IMR-90 (cell line): ENCODE data around the gene CD46. TPM values are rescaled to one million over a fixed set of nuclear protein-coding genes. Genes with fewer than 3 reads are reported as not detected.

Experiments used
- ATAC-seq: fragments of 200-7000 bp; cut with Tn5 transposase; 2 replicates; pipeline ENCODE4 v1.9.1; 2020; ENCODE audit warnings: low read depth, mild to moderate bottlenecking, moderate library complexity
- BruUV-seq: library from RNA; stranded (reverse); fragments of 400-500 nt; replicated peaks from 2 replicates; lab custom pipeline; 2021; lab: Mats Ljungman, UMichigan
- CTCF ChIA-PET: fragments of 300-600 bp; formaldehyde crosslinking; extraction: SDS; loops from one replicate; lab custom pipeline; 2021; ENCODE audit warnings: antibody characterized with exemption; lab: Yijun Ruan, JAX
- POLR2A ChIA-PET: fragments of 300-600 bp; sonication (Branson Sonifier 250); formaldehyde crosslinking; loops from one replicate; lab custom pipeline; 2022; ENCODE audit warnings: antibody characterized with exemption; ENCODE audit not compliant: unreplicated experiment; lab: Charles Lee
- DNase-seq: peaks from one replicate; pipeline ENCODE4 v3.0.0; 2013
- H2AFZ ChIP-seq: replicated peaks from 2 replicates; pipeline ENCODE3; 2013; ENCODE audit warnings: low read length, mild to moderate bottlenecking; ENCODE audit not compliant: poor library complexity
- H2AK5ac ChIP-seq: 2 replicates; pipeline ENCODE4 v1.6.1; 2013; ENCODE audit warnings: low read depth, low read length, inconsistent platforms
- H2AK9ac ChIP-seq: replicated peaks from 2 replicates; pipeline ENCODE3; 2013; ENCODE audit warnings: mild to moderate bottlenecking, low read depth, low read length, moderate library complexity; ENCODE audit not compliant: poor library complexity
- H2BK120ac ChIP-seq: 2 replicates; pipeline ENCODE4 v1.6.1; 2013; ENCODE audit warnings: low read depth, low read length, inconsistent platforms
- H2BK15ac ChIP-seq: 3 replicates; pipeline ENCODE4 v1.6.1; 2013; ENCODE audit warnings: low read depth, low read length, inconsistent platforms
- H2BK20ac ChIP-seq: 2 replicates; pipeline ENCODE4 v1.6.1; 2013; ENCODE audit warnings: low read depth, mild to moderate bottlenecking, inconsistent platforms, low read length, moderate library complexity
- H2BK5ac ChIP-seq: 2 replicates; pipeline ENCODE4 v1.6.1; 2013; ENCODE audit warnings: mild to moderate bottlenecking, low read depth, low read length, inconsistent platforms; ENCODE audit not compliant: poor library complexity, severe bottlenecking
- H3K14ac ChIP-seq: replicated peaks from 2 replicates; pipeline ENCODE4 v1.6.1; 2013; ENCODE audit warnings: low read depth, low read length, inconsistent platforms
- H3K18ac ChIP-seq: 2 replicates; pipeline ENCODE4 v1.6.1; 2013; ENCODE audit warnings: low read depth, low read length, control low read depth
- H3K23ac ChIP-seq: 2 replicates; pipeline ENCODE4 v1.6.1; 2013; ENCODE audit warnings: low read depth, low read length, inconsistent platforms
- H3K27ac ChIP-seq: 2 replicates; pipeline ENCODE4 v1.5.1; 2013; ENCODE audit warnings: mild to moderate bottlenecking, control low read depth, low read length; ENCODE audit not compliant: insufficient read depth
- H3K27me3 ChIP-seq: 2 replicates; pipeline ENCODE4 v1.6.1; 2013; ENCODE audit warnings: low read length; ENCODE audit not compliant: control insufficient read depth, insufficient read depth
- H3K36me3 ChIP-seq: 2 replicates; pipeline ENCODE4 v1.6.1; 2013; ENCODE audit warnings: low read length, mixed read lengths; ENCODE audit not compliant: control insufficient read depth, insufficient read depth
- H3K4ac ChIP-seq: 2 replicates; pipeline ENCODE4 v1.6.1; 2013; ENCODE audit warnings: low read depth, low read length, inconsistent platforms
- H3K4me1 ChIP-seq: 2 replicates; pipeline ENCODE4 v1.6.1; 2013; ENCODE audit warnings: low read length, mixed read lengths; ENCODE audit not compliant: control insufficient read depth, insufficient read depth
- H3K4me2 ChIP-seq: 2 replicates; pipeline ENCODE4 v1.6.1; 2013; ENCODE audit warnings: low read depth, mild to moderate bottlenecking, control low read depth, low read length, moderate library complexity
- H3K4me3 ChIP-seq: 2 replicates; pipeline ENCODE4 v1.5.1; 2013; ENCODE audit warnings: low read depth, mild to moderate bottlenecking, control low read depth, low read length, moderate library complexity; ENCODE audit not compliant: insufficient read depth
- H3K56ac ChIP-seq: 2 replicates; pipeline ENCODE4 v1.6.1; 2013; ENCODE audit warnings: low read length, inconsistent platforms; ENCODE audit not compliant: insufficient read depth; ENCODE audit errors: extremely low read depth
- H3K79me1 ChIP-seq, 2 experiments: 2 replicates each; pipeline ENCODE4 v1.6.1; 2013; ENCODE audit warnings: low read length in 2 of 2, inconsistent platforms in 1 of 2, low read depth in 1 of 2
- H3K9ac ChIP-seq: 2 replicates; pipeline ENCODE4 v1.6.1; 2013; ENCODE audit warnings: low read depth, low read length, control low read depth
- H3K9me1 ChIP-seq: 2 replicates; pipeline ENCODE4 v1.6.1; 2013; ENCODE audit warnings: low read length, inconsistent platforms; ENCODE audit not compliant: insufficient read depth
- H3K9me3 ChIP-seq: 2 replicates; pipeline ENCODE4 v1.6.1; 2013; ENCODE audit warnings: low read length; ENCODE audit not compliant: control insufficient read depth, insufficient read depth
- H4K20me1 ChIP-seq: 2 replicates; pipeline ENCODE4 v1.6.1; 2013; ENCODE audit warnings: low read length, inconsistent platforms; ENCODE audit not compliant: insufficient read depth
- H4K5ac ChIP-seq: 2 replicates; pipeline ENCODE4 v1.6.1; 2013; ENCODE audit warnings: mild to moderate bottlenecking, low read depth, low read length, control low read depth
- H4K8ac ChIP-seq, 2 experiments: 2 replicates each; pipeline ENCODE4 v1.6.1; 2013; ENCODE audit warnings: low read depth in 2 of 2, low read length in 2 of 2, control low read depth in 1 of 2, inconsistent platforms in 1 of 2
- H4K91ac ChIP-seq: 2 replicates; pipeline ENCODE4 v1.6.1; 2013; ENCODE audit warnings: low read depth, low read length, inconsistent platforms; ENCODE audit not compliant: insufficient read depth
- CHD1 ChIP-seq: IDR thresholded peaks from 2 replicates; pipeline ENCODE4 v1.6.1; 2012; ENCODE audit warnings: low read depth, low read length, improper control_type of control experiment
- CTCF ChIP-seq: conservative IDR thresholded peaks from 2 replicates; pipeline ENCODE4 v1.5.1; 2012; ENCODE audit warnings: mild to moderate bottlenecking, low read depth, low read length, improper control_type of control experiment
- MAZ ChIP-seq: IDR thresholded peaks from 2 replicates; pipeline ENCODE4 v1.6.1; 2012; ENCODE audit warnings: low read depth, mild to moderate bottlenecking, low read length, improper control_type of control experiment, moderate library complexity, borderline replicate concordance
- NFE2L2 ChIP-seq: fragments of 150-350 bp; IDR thresholded peaks from 2 replicates; pipeline ENCODE4 v1.6.1; 2016; ENCODE audit warnings: low read depth, mild to moderate bottlenecking, low read length
- RAD21 ChIP-seq: IDR thresholded peaks from 2 replicates; pipeline ENCODE4 v1.6.1; 2012; ENCODE audit warnings: low read length, improper control_type of control experiment
- RCOR1 ChIP-seq: IDR thresholded peaks from 2 replicates; pipeline ENCODE4 v1.6.1; 2012; ENCODE audit warnings: mild to moderate bottlenecking, low read length, improper control_type of control experiment; ENCODE audit not compliant: insufficient replicate concordance
- RFX5 ChIP-seq: IDR thresholded peaks from 2 replicates; pipeline ENCODE4 v1.8.0; 2012; ENCODE audit warnings: low read depth, mild to moderate bottlenecking, low read length, moderate library complexity
- SMC3 ChIP-seq: fragments of 150-350 bp; IDR thresholded peaks from 2 replicates; pipeline ENCODE4 v1.6.1; 2016; ENCODE audit warnings: low read depth, mild to moderate bottlenecking, antibody characterized with exemption, low read length, moderate library complexity
- USF2 ChIP-seq: fragments of 150-350 bp; IDR thresholded peaks from 2 replicates; pipeline ENCODE4 v1.6.1; 2017; ENCODE audit warnings: mild to moderate bottlenecking, antibody characterized with exemption, low read length, low read depth
- WGBS, 2 experiments: methylation state at CpG; one replicate each; pipeline versions ENCODE4 v1.1.5 to v1.1.7; 2013; ENCODE audit warnings: missing lambda C conversion rate in 2 of 2; ENCODE audit not compliant: insufficient read length in 1 of 2; ENCODE audit errors: extremely low coverage in 2 of 2; 5-methylcytosine and 5-hydroxymethylcytosine counted together
- dilution Hi-C: fragments of 300-500 bp; cut with HindIII; formaldehyde crosslinking; loops from one replicate; pipeline ENCODE4 v1.14.3; 2018; ENCODE audit warnings: low sequenced_read_pairs; ENCODE audit not compliant: unreplicated experiment
- in situ Hi-C: fragments of 300-500 bp; cut with MboI; formaldehyde crosslinking; loops from 3 replicates; pipeline ENCODE4 v1.14.3; 2019; ENCODE audit warnings: low sequenced_read_pairs, inconsistent platforms, mixed read lengths
- intact Hi-C: fragments of 100-400 bp; cut with micrococcal nuclease; formaldehyde crosslinking; loops from 2 replicates; pipeline ENCODE4 v1.10.0; 2022
- polyA plus RNA-seq, 3 experiments: library from polyadenylated mRNA; depleted of rRNA; stranded (reverse); fragments of >200 nt; gene quantifications; 2 replicates each; pipeline ENCODE4 v1.2.3, GENCODE V29; 2012; ENCODE audit warnings: low replicate concordance in 1 of 3
- total RNA-seq: library from RNA; depleted of rRNA; stranded (reverse); fragments of >200 nt; gene quantifications from 2 replicates; pipeline ENCODE4 v1.2.3, GENCODE V29; 2012

Gene CD46
- total and polyA plus RNA-seq, 2 of the 4 experiments (the other 2 are of a cell fraction) = 37.1 to 82.0 TPM

GRCh38 chr1:207824691-207825408, 73.0 kb downstream of the CD46 start:
- BruUV-seq = no TSS peak
- Histone ChIP-seq H3K23ac (0 out of 2 replicates have a peak overlapping the region, but pooled peaks have one; percentile 34), H2BK120ac (peak overlapping the region; percentile 81), H3K79me1 (peaks cover 0 to 8% of the 10 kb centered on the region in 2 experiments; a peak in 1 of 4 replicates), H4K8ac (peak overlapping the region in 1 of 2 experiments; percentile 92; a peak in 3 of 4 replicates), H3K9me3 (no peaks in the 10 kb centered on the region), H2AFZ (no peak overlapping the region), H3K4me1 (peaks cover 27% of the 10 kb centered on the region), H3K18ac (peak overlapping the region; percentile 83), H4K91ac (0 out of 2 replicates have a peak overlapping the region, but pooled peaks have one; percentile 91), H3K9me1 (peaks cover 4% of the 10 kb centered on the region; the same call in 1 of the 2 replicates), H2AK5ac (peak overlapping the region; percentile 38; the same call in 1 of the 2 replicates), H4K20me1 (no peaks in the 10 kb centered on the region), H3K4me3 (no peak overlapping the region), H3K56ac (no peak overlapping the region), H2BK15ac (peak overlapping the region; percentile 31; the same call in 2 of the 3 replicates), H3K14ac (0 out of 2 replicates have a peak overlapping the region, but pooled peaks have one; percentile 86), H2AK9ac (no peak overlapping the region), H2BK20ac (peak overlapping the region; percentile 72), H3K36me3 (no peaks in the 10 kb centered on the region), H3K4ac (peak overlapping the region; percentile 20), H3K27ac (peak overlapping the region; percentile 69; the same call in 1 of the 2 replicates), H2BK5ac (peak overlapping the region; percentile 78), H3K27me3 (no peaks in the 10 kb centered on the region), H3K4me2 (peak overlapping the region; percentile 39; the same call in 1 of the 2 replicates), H3K9ac (no peak overlapping the region), H4K5ac (peak overlapping the region; percentile 80)
- ChIA-PET CTCF (interaction anchor here (1.0 to 1.9 kb wide), 8 partner anchors 12 to 261 kb away, joined by 3 to 6 read pairs (median 3); no protein-coding TSS in a partner anchor), POLR2A (no interaction called here)
- TF ChIP-seq USF2 (no peak), CHD1 (no peak), MAZ (no peak), RCOR1 (no peak), RFX5 (peak; percentile 46; the same call in 1 of the 2 replicates), SMC3 (no peak), CTCF (no peak), RAD21 (no peak), NFE2L2 (peak; percentile 9; the same call in 1 of the 2 replicates)
- no peak for DNase-seq
- no CpG with 5 or more reads among the region's 6 CpGs for WGBS, 2 experiments
- in situ Hi-C loops = loop anchor here (5.0 to 10.0 kb wide), 2 partner anchors 42 to 140 kb away; no protein-coding TSS in a partner anchor
- ATAC-seq = no peak
- intact Hi-C loops = no loop called here
- dilution Hi-C loops = no loop called here
